Body of pancreas (tissue), 4 donors: ENCODE results near the gene KLHL30. TPM values are rescaled to one million over a fixed set of nuclear protein-coding genes. Genes with fewer than 3 reads are reported as not detected.

ENCODE experiments used
- ATAC-seq: fragments of 150-250 bp; one replicate; pipeline ENCODE4 v1.9.1; 2016
- DNase-seq, 4 donors: peaks; one replicate each; pipeline ENCODE4 v3.0.0-alpha.2; 2019
- H3K27ac ChIP-seq, 4 donors: fragments of 200-600 bp; sonication (generic); 1 replicate in 3 of 4; 2 replicates in 1 of 4; pipeline versions ENCODE4 v1.5.1 to v1.6.1; 2016 to 2019; ENCODE audit warnings: mild to moderate bottlenecking in 1 of 4, mixed read lengths in 1 of 4, moderate library complexity in 1 of 4
- H3K27me3 ChIP-seq, 2 donors: fragments of 200-600 bp; sonication (generic); one replicate each; pipeline ENCODE4 v1.6.0; 2016; ENCODE audit warnings: mild to moderate bottlenecking in 1 of 2
- H3K36me3 ChIP-seq, 2 donors: fragments of 200-600 bp; sonication (generic); replicated peaks in 1 of 2; 2 replicates each; pipeline ENCODE4 v1.5.1; 2016; ENCODE audit warnings: low read depth in 2 of 2; ENCODE audit not compliant: insufficient read depth in 1 of 2
- H3K4me1 ChIP-seq: fragments of 200-600 bp; sonication (generic); one replicate; pipeline ENCODE4 v1.6.0; 2016
- H3K4me3 ChIP-seq, 2 donors: fragments of 200-600 bp; sonication (generic); 1 replicate in 1 of 2; 2 replicates in 1 of 2; pipeline ENCODE4 v1.5.1; 2016 to 2019
- H3K9me3 ChIP-seq, 3 donors: fragments of 200-600 bp; sonication (generic); 1 replicate in 2 of 3; 2 replicates in 1 of 3; pipeline ENCODE4 v1.5.1; 2016
- POLR2A ChIP-seq, 3 donors: fragments of 450-650 bp; IDR thresholded peaks; one replicate each; pipeline ENCODE4 v1.6.1; 2016; ENCODE audit warnings: antibody characterized with exemption in 3 of 3, mild to moderate bottlenecking in 2 of 3
- WGBS, 2 donors: methylation state at CpG; one replicate each; pipeline ENCODE4 v1.1.5; 2017; 5-methylcytosine and 5-hydroxymethylcytosine counted together
- intact Hi-C: fragments of 100-400 bp; cut with DNase I; formaldehyde crosslinking; loops from one replicate; pipeline ENCODE4 v1.15.1; 2023
- total RNA-seq, 2 donors: library from RNA; depleted of rRNA; stranded (reverse); fragments of >200 nt; gene quantifications; one replicate each; pipeline ENCODE4 v1.1.0, GENCODE V29; 2016
- TF ChIP-seq, protein P1 (sequence below), 7 experiments: fragments of 450-650 bp in 4 of 7; fragments of 200-600 bp in 3 of 7; sonication (generic) in 3 of 7; IDR thresholded peaks; one replicate each; pipeline ENCODE4 v1.5.1; 2016 to 2019; ENCODE audit warnings: antibody characterized with exemption in 7 of 7

The KLHL30 gene
- total RNA-seq, 2 donors from 2014 or later: 0.26 to 0.66 TPM

DNA sequence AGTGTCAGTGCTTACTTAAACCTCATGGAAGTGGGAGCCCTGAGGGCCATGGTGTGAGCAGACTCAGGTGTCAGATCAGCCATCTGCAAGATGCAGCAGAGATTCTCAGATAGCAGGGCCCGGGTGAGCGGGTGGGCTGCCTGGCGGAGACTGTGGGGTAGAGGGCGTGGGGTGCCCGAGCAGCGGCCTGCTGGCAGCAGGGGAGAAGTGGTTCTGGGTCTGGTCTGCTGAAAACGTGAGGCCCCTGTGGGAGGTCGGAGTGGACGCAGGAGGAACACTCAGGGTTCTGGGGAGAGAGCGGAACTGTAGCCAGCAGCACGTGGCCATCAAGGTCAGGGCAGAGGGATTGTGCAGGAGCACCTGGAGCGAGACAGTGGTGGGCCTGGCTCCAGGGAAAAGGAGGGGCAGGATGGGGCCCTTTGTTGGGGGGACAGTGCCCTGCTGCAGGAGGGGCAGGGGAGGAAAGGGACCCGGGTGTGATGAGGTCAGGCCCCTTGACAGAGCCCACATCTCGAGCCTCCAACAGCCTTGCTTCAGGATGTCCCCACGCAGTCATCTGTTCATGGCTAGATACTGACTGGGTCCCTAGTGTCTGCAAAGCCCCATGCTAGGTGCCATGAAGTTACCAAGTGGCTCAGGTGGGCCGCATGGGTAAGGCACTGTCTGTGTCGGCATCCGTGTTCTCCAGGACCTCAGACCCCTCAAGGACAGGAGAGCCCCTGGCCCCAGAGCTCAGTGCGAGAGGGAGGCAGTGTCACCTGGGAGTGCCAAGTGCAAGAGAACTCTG, 41.1 kb upstream of the KLHL30 start:
- Histone ChIP-seq H3K4me3 (no peak overlapping the region), H3K36me3 (no peaks in the 10 kb centered on the region), H3K27me3 (no peaks in the 10 kb centered on the region), H3K27ac (peak overlapping the region; percentile 39 to 89 (median 80)), H3K9me3 (no peaks in the 10 kb centered on the region), H3K4me1 (peaks cover 35% of the 10 kb centered on the region)
- WGBS, 2 donors: 76 to 91% methylated on average over 11 to 19 of the region's 19 CpGs
- intact Hi-C loops: no loop called here
- no peak for ATAC-seq
- TF ChIP-seq, protein P1, sequence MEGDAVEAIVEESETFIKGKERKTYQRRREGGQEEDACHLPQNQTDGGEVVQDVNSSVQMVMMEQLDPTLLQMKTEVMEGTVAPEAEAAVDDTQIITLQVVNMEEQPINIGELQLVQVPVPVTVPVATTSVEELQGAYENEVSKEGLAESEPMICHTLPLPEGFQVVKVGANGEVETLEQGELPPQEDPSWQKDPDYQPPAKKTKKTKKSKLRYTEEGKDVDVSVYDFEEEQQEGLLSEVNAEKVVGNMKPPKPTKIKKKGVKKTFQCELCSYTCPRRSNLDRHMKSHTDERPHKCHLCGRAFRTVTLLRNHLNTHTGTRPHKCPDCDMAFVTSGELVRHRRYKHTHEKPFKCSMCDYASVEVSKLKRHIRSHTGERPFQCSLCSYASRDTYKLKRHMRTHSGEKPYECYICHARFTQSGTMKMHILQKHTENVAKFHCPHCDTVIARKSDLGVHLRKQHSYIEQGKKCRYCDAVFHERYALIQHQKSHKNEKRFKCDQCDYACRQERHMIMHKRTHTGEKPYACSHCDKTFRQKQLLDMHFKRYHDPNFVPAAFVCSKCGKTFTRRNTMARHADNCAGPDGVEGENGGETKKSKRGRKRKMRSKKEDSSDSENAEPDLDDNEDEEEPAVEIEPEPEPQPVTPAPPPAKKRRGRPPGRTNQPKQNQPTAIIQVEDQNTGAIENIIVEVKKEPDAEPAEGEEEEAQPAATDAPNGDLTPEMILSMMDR (IDR thresholded peaks at IDR 0.05): no peak
- no peak for TF ChIP-seq POLR2A (IDR thresholded peaks at IDR 0.05)
- peak in 3 of 4 donors; percentile 15 to 43 (median 42) for DNase-seq

DNA sequence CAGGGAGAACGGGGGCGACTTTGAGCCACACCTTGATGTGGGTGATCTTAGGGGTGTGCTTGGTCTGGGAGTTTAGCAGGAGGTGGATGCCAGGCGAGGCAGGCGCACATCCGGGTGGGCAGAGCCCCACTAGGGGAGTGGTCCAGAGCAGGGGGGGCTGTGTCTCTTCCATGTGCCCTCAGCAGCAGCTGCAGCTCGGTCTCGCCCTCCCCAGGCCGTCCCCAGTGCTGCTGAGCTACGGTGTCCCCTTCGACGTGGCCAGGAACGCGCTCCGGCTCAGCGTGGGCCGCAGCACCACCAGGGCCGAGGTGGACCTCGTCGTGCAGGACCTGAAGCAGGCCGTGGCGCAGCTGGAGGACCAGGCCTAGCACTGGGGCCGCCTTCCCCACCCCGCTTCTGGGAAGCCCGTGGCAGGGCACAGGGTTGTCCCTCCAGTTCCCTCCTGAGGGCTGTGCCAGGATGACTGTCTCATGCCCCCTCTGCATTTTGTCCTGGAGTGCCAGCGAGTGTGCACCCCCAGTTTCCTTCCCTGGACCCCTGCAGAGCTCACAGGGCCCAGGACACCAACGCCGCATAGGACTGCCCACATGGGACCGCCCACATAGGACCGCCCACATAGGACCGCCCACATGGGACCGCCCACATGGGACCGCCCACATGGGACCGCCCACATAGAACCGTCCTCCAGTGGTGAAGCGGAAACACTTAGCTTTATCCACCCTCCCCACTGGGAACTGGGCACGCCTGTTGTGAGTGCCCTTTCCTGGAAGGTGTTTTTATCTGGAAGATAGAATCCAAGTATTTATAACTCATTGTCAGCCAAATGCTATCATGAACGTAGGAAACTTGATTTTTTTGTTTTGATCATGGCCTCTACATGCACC, 40.2 kb upstream of the KLHL30 start:
- TF ChIP-seq POLR2A (IDR thresholded peaks at IDR 0.05): no peak
- TF ChIP-seq, protein P1 (IDR thresholded peaks at IDR 0.05): no peak
- Histone ChIP-seq H3K4me3 (no peak overlapping the region), H3K9me3 (no peaks in the 10 kb centered on the region), H3K36me3 (no peaks in the 10 kb centered on the region), H3K4me1 (peaks cover 35% of the 10 kb centered on the region), H3K27me3 (no peaks in the 10 kb centered on the region), H3K27ac (peak overlapping the region in 3 of 4 donors; percentile 39 to 89 (median 73))
- DNase-seq (peak; percentile 58 to 72 (median 67)), ATAC-seq (peak; percentile 82)
- intact Hi-C loops: no loop called here
- 57 to 81% methylated on average over 20 to 37 of the region's 37 CpGs for WGBS, 2 donors

DNA sequence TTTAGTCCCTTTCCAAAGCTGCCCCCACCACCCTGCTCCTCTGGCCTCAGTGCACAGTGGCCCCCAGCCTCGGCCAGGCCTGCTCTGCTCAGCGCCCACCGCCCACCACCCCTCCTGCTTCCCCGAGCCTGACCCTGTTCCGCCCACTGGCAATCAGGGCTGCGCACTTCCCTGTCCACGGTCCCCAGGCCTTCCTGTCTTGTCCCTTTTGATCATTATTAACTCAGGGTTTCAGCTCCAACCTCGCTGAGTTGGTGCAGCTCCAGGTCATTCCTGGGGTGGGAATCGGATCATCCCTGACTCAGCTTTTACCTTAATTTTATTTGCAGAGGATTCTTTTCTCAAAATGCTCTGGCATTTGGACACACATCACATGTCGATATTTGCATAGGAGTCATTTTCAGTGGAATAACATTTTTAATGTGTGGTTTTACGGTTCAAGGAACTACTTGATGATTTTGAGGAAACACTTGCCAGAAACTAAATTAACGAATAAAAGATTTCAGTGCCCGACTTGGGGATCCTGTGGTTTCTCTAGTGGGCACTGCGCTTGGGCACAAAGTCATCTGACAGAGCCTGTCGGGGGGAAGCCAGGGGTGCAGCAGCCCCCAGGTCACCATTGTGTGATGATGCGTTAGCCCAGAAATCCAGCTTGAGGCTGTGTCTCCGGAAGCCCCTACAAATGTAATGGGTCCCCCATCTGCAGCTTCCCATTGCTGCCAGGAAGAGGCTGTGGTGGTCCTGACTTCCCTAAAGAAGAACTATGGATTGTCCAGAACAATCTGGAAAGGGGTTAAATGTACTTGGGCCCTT, 39.4 kb upstream of the KLHL30 start:
- intact Hi-C loops: no loop called here
- H3K36me3 ChIP-seq: no peaks in the 10 kb centered on the region
- ATAC-seq (no peak), DNase-seq (peak in 1 of 4 donors; percentile 23)
- H3K9me3 ChIP-seq: no peaks in the 10 kb centered on the region
- WGBS, 2 donors: 72 to 80% methylated on average over 17 of the region's 17 CpGs
- peaks cover 35% of the 10 kb centered on the region for H3K4me1 ChIP-seq
- no peak overlapping the region for H3K4me3 ChIP-seq
- peak overlapping the region in 2 of 4 donors; percentile 55 to 59 for H3K27ac ChIP-seq
- TF ChIP-seq, protein P1 (IDR thresholded peaks at IDR 0.05): no peak
- TF ChIP-seq POLR2A (IDR thresholded peaks at IDR 0.05): no peak
- H3K27me3 ChIP-seq: no peaks in the 10 kb centered on the region

DNA sequence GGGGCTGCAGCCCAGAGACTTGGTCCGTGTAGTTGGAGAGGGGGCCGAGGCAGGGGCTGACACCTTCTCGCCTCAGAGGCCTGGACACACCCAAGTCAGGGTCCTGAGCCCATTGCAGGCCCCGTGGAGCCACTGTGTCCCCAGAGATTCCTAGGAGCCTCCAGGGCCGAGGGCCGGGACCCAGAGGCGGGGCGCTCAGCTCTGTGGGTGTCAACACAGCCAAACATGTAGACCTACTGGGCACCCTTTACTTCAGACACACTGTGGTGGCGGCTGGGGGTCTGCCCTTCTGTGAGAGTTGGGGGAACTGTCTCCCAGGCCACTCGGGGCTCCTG, 38.8 kb upstream of the KLHL30 start:
- peak overlapping the region in 1 of 4 donors; percentile 14 for H3K27ac ChIP-seq
- 91 to 95% methylated on average over 3 to 10 of the region's 10 CpGs for WGBS, 2 donors

More for the DNA sequence above, 38.8 kb upstream of the KLHL30 start:
- Histone ChIP-seq H3K36me3 (no peaks in the 10 kb centered on the region), H3K27me3 (no peaks in the 10 kb centered on the region), H3K4me3 (no peak overlapping the region), H3K4me1 (peaks cover 35% of the 10 kb centered on the region), H3K9me3 (no peaks in the 10 kb centered on the region)
- DNase-seq: peak in 2 of 4 donors; percentile 9 to 10
- no peak for ATAC-seq
- intact Hi-C loops: no loop called here
- TF ChIP-seq POLR2A (IDR thresholded peaks at IDR 0.05): no peak
- TF ChIP-seq, protein P1 (IDR thresholded peaks at IDR 0.05): no peak
